DMS114 treated with DMSO at 0.1 percent for 48 hours (cell line): ENCODE results near the gene CKAP5.

ENCODE experiments used
- DNase-seq: peaks from one replicate; lab custom pipeline; 2025; ENCODE audit not compliant: unreplicated experiment; lab: John Stamatoyannopoulos, UW

The CKAP5 gene

DNA sequence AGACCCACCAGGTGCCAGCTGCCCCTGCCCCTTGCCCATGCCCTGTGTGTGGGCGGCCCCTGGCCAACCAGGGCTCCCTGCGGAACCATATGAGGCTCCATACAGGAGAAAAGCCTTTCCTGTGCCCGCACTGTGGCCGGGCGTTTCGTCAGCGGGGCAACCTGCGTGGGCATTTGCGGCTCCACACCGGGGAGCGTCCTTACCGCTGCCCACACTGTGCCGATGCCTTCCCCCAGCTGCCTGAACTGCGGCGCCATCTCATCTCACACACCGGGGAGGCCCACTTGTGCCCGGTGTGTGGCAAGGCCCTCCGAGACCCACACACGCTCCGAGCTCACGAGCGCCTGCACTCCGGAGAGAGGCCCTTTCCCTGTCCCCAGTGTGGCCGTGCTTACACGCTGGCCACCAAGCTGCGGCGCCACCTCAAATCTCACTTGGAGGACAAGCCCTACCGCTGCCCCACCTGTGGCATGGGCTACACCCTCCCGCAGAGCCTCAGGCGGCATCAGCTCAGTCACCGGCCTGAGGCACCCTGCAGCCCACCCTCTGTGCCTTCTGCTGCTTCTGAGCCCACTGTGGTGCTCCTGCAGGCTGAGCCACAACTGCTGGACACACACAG, 140.9 kb downstream of the CKAP5 start:
- no peak for DNase-seq

DNA sequence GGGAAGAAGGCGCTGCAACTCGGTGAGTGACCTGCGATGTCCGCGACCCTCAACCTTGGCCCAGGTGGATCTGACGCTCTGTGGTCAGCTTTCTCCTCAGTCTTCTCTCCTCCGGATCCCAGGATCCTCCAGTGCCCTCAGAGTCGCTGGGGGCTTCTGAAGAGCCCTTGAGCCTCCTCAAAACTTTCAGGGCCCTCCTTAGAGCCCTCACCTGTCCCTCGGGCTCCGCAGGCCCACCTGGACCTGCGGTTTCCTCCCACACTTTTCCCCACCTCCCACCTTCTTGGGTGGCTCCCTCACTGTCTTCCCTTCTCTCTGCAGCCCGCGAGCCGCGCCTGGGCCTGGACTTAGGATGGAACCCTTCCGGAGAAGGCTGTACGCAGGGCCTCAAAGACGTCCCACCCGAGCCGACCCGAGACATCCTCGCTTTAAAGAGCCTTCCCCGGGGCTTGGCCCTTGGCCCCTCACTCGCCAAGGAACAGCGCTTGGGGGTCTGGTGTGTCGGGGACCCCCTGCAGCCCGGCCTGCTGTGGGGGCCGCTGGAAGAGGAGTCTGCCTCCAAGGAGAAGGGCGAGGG, 144.9 kb downstream of the CKAP5 start:
- no peak for DNase-seq

- DNase-seq = peak; percentile 94
Observed at GRCh38 chr11:46700241-46701077, 145.6 kb downstream of the CKAP5 start, which contains the start of the genes ARHGAP1 and ZNF408. Gene ARHGAP1, minus strand, starts transcription at chr11:46700619. Its CDS starts 4,512 bp downstream, at chr11:46696107. Gene ZNF408, plus strand, starts transcription at chr11:46701031. Its CDS starts 17 bp downstream, at chr11:46701048.

DNA sequence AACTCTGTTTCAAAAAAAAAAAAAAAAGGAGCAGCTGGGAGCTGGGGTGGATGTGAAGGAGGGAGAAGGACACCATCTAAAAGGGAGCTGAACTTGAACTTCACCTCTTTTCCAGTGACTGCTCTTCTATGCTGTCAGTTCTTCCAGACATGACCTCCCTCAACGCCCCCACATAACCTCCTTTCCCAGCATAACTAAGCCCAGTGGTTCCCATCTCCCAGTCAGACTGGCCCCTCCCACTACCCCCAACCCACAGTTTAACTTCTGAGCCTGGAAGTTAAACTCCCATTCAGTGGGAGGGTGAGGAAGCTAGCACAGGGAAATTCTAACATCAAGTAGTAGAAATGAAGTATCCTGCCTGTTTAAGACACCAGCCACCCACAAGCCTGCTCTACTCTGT, 147.5 kb downstream of the CKAP5 start:
- DNase-seq = no peak

DNA sequence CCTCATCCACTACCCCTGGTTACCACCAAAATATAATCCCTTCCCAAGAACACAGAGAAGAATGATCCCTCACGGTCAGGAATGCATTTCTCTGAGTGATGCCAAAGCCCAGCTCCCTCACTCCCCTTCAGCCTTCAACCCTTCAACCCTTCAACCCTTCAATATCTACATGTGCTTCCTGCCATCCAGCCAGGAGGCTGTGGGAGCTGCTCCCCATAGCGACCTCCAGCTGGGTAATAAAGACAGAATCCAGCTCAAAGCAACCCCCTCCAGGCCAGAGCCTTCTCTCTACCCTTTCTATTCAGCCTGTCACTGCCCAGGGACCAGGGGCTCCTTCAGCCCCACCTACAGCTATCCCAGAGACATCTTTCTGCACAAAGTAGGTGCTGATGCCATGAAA, 148.4 kb downstream of the CKAP5 start:
- no peak for DNase-seq

DNA sequence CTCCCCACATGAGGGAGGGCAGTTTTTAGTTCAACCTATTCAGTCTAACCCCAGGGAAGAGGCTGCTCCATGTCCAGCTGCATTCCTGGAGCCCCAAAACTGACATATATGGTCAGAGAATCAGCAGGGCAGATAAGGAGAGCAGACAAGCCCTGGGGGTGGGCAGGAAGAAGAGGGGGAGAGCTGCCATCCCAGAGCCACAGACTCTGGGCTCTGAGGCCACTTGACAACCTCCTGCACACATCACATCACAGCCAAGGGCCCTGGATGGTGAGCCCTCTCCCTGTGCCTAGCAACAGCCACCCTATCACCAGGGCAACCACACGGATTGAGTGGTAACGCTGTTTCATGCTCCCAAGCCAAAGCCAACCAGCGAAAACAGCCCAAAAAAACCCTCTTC, 148.8 kb downstream of the CKAP5 start:
- no peak for DNase-seq

- DNase-seq = no peak
Observed at GRCh38 chr11:46696212-46696558, 149.9 kb downstream of the CKAP5 start.

GRCh38 chr11:46695345-46696211, 150.5 kb downstream of the CKAP5 start:
- no peak for DNase-seq

DNA sequence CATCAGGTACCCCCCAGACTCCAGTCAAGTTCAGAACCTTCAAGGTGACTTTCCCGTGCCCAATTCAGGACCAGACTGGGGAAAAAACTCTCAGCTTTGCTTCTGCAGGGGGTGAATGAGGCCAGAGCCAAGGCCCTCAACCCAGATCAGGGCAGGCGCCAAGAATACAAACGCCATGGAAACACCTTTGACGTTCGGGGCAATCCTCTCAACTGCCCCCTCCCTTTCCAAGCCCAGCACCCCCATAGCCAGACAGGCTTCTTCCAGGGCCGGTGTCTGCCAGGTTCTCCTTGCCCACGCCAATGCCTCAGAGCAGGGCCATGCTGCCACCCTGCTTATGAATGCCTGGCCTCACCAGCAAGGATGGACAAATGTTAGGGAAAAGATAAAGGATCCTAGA, 151.5 kb downstream of the CKAP5 start:
- DNase-seq = no peak

- DNase-seq = no peak
Observed at GRCh38 chr11:46694072-46694471, 152.0 kb downstream of the CKAP5 start.

- no peak for DNase-seq
Observed at GRCh38 chr11:46693597-46694012, 152.5 kb downstream of the CKAP5 start.
